SU-DHL-6 (cell line): Measurements from ENCODE around the gene FNBP1L.

ENCODE experiments used
- EZH2phosphoT487 ChIP-seq: fragments of 200-600 bp; sonication (generic), shearing (Covaris generic); conservative IDR thresholded peaks from 2 replicates; pipeline ENCODE4 v1.6.1; 2018; ENCODE audit warnings: mild to moderate bottlenecking, antibody characterized with exemption, low read length, moderate library complexity, mixed read lengths
- TF ChIP-seq, protein P1 (sequence below): fragments of 200-600 bp; sonication (generic); IDR thresholded peaks from one replicate; pipeline ENCODE4 v1.5.1; 2017; ENCODE audit warnings: antibody characterized with exemption, mild to moderate bottlenecking, low read length, moderate library complexity; ENCODE audit not compliant: insufficient read depth, poor library complexity, severe bottlenecking

DNA sequence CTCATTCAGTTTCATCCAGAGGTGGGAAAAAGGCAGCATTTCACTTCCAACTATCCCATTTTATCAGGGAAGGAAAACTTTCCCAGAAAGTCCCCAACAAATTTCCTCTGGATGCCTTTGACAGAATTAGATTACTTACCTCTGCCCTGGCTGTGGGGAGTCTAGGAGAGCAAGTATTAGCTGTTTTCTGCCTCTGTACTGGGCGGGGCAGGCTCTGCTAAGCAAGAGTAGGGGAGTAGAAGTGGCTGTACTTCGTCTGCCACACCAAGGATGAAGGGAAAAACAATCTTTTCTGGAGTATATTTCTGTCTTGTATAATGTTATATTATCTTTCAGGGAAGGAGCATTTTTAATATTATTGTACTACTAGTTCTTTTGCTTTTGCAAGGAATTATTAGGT is 78.5 kb downstream of the FNBP1L start:
- TF ChIP-seq, protein P1, sequence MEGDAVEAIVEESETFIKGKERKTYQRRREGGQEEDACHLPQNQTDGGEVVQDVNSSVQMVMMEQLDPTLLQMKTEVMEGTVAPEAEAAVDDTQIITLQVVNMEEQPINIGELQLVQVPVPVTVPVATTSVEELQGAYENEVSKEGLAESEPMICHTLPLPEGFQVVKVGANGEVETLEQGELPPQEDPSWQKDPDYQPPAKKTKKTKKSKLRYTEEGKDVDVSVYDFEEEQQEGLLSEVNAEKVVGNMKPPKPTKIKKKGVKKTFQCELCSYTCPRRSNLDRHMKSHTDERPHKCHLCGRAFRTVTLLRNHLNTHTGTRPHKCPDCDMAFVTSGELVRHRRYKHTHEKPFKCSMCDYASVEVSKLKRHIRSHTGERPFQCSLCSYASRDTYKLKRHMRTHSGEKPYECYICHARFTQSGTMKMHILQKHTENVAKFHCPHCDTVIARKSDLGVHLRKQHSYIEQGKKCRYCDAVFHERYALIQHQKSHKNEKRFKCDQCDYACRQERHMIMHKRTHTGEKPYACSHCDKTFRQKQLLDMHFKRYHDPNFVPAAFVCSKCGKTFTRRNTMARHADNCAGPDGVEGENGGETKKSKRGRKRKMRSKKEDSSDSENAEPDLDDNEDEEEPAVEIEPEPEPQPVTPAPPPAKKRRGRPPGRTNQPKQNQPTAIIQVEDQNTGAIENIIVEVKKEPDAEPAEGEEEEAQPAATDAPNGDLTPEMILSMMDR, result no peak
- TF ChIP-seq EZH2phosphoT487, result no peak
